Measurements from ENCODE around the gene PRICKLE3. TPM values are rescaled to one million over a fixed set of nuclear protein-coding genes. Genes with fewer than 3 reads are reported as not detected.
"Not testable (repeated sequence)": the region's sequence is repeated elsewhere in the genome, so short reads cannot be mapped to it uniquely, and the experiment has no call there.

PRICKLE3 gene
- polyA plus RNA-seq, 3 donors, result 4.4 to 22.3 (median 5.4) TPM

- Histone ChIP-seq H3K9ac (ENCODE audit: insufficient read depth, low read length, poor library complexity, severe bottlenecking) (no peak overlapping the region), H3K79me2 (ENCODE audit: insufficient read depth, low read length) (no peaks in the 10 kb centered on the region), H3K36me3 (replicated peaks in 1 of 2; ENCODE audit: control insufficient read depth in 1 of 2, insufficient read depth in 2 of 2, low read length in 2 of 2) (no peaks in the 10 kb centered on the region), H3K9me3 (replicated peaks in 1 of 2; ENCODE audit: control insufficient read depth in 1 of 2, insufficient read depth in 1 of 2, low read length in 2 of 2) (no peaks in the 10 kb centered on the region), H3K4me2 (replicated peaks; ENCODE audit: extremely low read depth, low read length, poor library complexity, severe bottlenecking) (no peak overlapping the region), H3K4me1 (ENCODE audit: control insufficient read depth in 1 of 2, insufficient read depth in 2 of 2, low read length in 2 of 2) (peaks cover 9 to 10% of the 10 kb centered on the region in 2 donors), H4K20me1 (ENCODE audit: insufficient read depth, low read length) (no peaks in the 10 kb centered on the region), H3K27ac (ENCODE audit: low read depth in 1 of 2, low read length in 2 of 2) (no peak overlapping the region), H2AFZ (ENCODE audit: insufficient read depth, low read depth, low read length, poor library complexity, severe bottlenecking) (no peak overlapping the region), H3K4me3 (replicated peaks in 1 of 3; ENCODE audit: low read depth in 2 of 3, low read length in 3 of 3) (no peak overlapping the region), H3K27me3 (ENCODE audit: control insufficient read depth in 2 of 2, insufficient read depth in 2 of 2, low read length in 2 of 2) (no peaks in the 10 kb centered on the region)
- intact Hi-C loops (cut with micrococcal nuclease), result no loop called here
- Mint-ChIP-seq H3K4me1 (peaks cover 12% of the 10 kb centered on the region), H3K4me3 (no peak overlapping the region), H3K9me3 (peaks cover 0 to 33% (median 7%) of the 10 kb centered on the region in 7 donors), H3K27ac (no peak overlapping the region), H3K27me3 (ENCODE audit: low read depth in 3 of 3) (no peaks in the 10 kb centered on the region), H3K36me3 (no peaks in the 10 kb centered on the region)
- no peak for DNase-seq
- no CpG with 5 or more reads among the region's 8 CpGs for WGBS (ENCODE audit: insufficient coverage)
- no peak for TF ChIP-seq CTCF (IDR thresholded peaks at IDR 0.05)
Measured at GRCh38 chrX:49147282-49147681, 38.9 kb downstream of the PRICKLE3 start.

GRCh38 chrX:49143154-49143553 lies 43.0 kb downstream of the PRICKLE3 start:
- H3K4me1 ChIP-seq (ENCODE audit: control insufficient read depth in 1 of 2, insufficient read depth in 2 of 2, low read length in 2 of 2); H3K27ac ChIP-seq (ENCODE audit: low read depth in 1 of 2, low read length in 2 of 2); H3K27ac Mint-ChIP-seq; H3K4me1 Mint-ChIP-seq; H4K20me1 ChIP-seq (ENCODE audit: insufficient read depth, low read length); intact Hi-C loops (cut with micrococcal nuclease); H3K27me3 ChIP-seq (ENCODE audit: control insufficient read depth in 2 of 2, insufficient read depth in 2 of 2, low read length in 2 of 2); H3K79me2 ChIP-seq (ENCODE audit: insufficient read depth, low read length); DNase-seq; H3K4me3 Mint-ChIP-seq; H3K36me3 ChIP-seq (replicated peaks in 1 of 2; ENCODE audit: control insufficient read depth in 1 of 2, insufficient read depth in 2 of 2, low read length in 2 of 2); H3K4me3 ChIP-seq (replicated peaks in 1 of 3; ENCODE audit: low read depth in 2 of 3, low read length in 3 of 3); H2AFZ ChIP-seq (ENCODE audit: insufficient read depth, low read depth, low read length, poor library complexity, severe bottlenecking); H3K27me3 Mint-ChIP-seq (ENCODE audit: low read depth in 3 of 3); H3K9ac ChIP-seq (ENCODE audit: insufficient read depth, low read length, poor library complexity, severe bottlenecking); H3K36me3 Mint-ChIP-seq; H3K4me2 ChIP-seq (replicated peaks; ENCODE audit: extremely low read depth, low read length, poor library complexity, severe bottlenecking): not testable (repeated sequence)
- H3K9me3 Mint-ChIP-seq, result peaks cover 6 to 49% (median 35%) of the 10 kb centered on the region in 7 donors
- peaks cover 27 to 29% of the 10 kb centered on the region in 2 donors for H3K9me3 ChIP-seq (replicated peaks in 1 of 2; ENCODE audit: control insufficient read depth in 1 of 2, insufficient read depth in 1 of 2, low read length in 2 of 2)
- WGBS (ENCODE audit: insufficient coverage), result no CpG with 5 or more reads among the region's 7 CpGs
